Smooth muscle cell (in vitro differentiated cells): ENCODE results near the gene ERN1. TPM values are rescaled to one million over a fixed set of nuclear protein-coding genes. Genes with fewer than 3 reads are reported as not detected.
A peak's percentile ranks its signal among the peaks of the same experiment; 100 is the strongest.

Source experiments
- DNase-seq: peaks from one replicate; lab custom pipeline; 2025; ENCODE audit not compliant: unreplicated experiment; lab: John Stamatoyannopoulos, UW
- H2AFZ ChIP-seq: fragments of 200-600 bp; sonication (generic); 2 replicates; pipeline ENCODE4 v1.6.0; 2016; ENCODE audit warnings: antibody characterized with exemption, low read depth, mild to moderate bottlenecking
- H3F3A ChIP-seq: fragments of 200-600 bp; sonication (generic); 2 replicates; pipeline ENCODE4 v1.6.0; 2017; ENCODE audit warnings: antibody characterized with exemption, low read depth
- H3K27ac ChIP-seq: fragments of 200-600 bp; sonication (generic); 2 replicates; pipeline ENCODE4 v1.5.1; 2016; ENCODE audit warnings: low read depth, mild to moderate bottlenecking
- H3K27me3 ChIP-seq: fragments of 200-600 bp; sonication (generic); 2 replicates; pipeline ENCODE4 v1.6.1; 2016; ENCODE audit warnings: low read depth, mild to moderate bottlenecking
- H3K36me3 ChIP-seq: fragments of 200-600 bp; sonication (generic); 2 replicates; pipeline ENCODE4 v1.5.1; 2016; ENCODE audit warnings: low read depth
- H3K4me1 ChIP-seq: fragments of 200-600 bp; sonication (generic); 2 replicates; pipeline ENCODE4 v1.5.1; 2016; ENCODE audit warnings: low read depth
- H3K4me2 ChIP-seq: fragments of 200-600 bp; sonication (generic); 2 replicates; pipeline ENCODE4 v1.6.0; 2016; ENCODE audit warnings: mild to moderate bottlenecking
- H3K4me3 ChIP-seq: fragments of 200-600 bp; sonication (generic); 2 replicates; pipeline ENCODE4 v1.5.1; 2016; ENCODE audit warnings: mild to moderate bottlenecking
- H3K79me2 ChIP-seq: fragments of 200-600 bp; sonication (generic); 2 replicates; pipeline ENCODE4 v1.6.0; 2016; ENCODE audit warnings: low read depth, mild to moderate bottlenecking
- H3K9ac ChIP-seq: fragments of 200-600 bp; sonication (generic); 2 replicates; pipeline ENCODE4 v1.6.0; 2016; ENCODE audit warnings: low read depth
- H3K9me3 ChIP-seq: fragments of 200-600 bp; sonication (generic); replicated peaks from 2 replicates; pipeline ENCODE4 v1.5.1; 2016; ENCODE audit warnings: low read depth
- H4K20me1 ChIP-seq: fragments of 200-600 bp; sonication (generic); 2 replicates; pipeline ENCODE4 v1.6.0; 2016; ENCODE audit warnings: low read depth
- CTCF ChIP-seq: fragments of 200-600 bp; sonication (generic); IDR thresholded peaks from 2 replicates; pipeline ENCODE4 v1.5.1; 2017; ENCODE audit warnings: borderline replicate concordance, mild to moderate bottlenecking, antibody characterized with exemption; ENCODE audit not compliant: insufficient read depth, poor library complexity, severe bottlenecking
- WGBS: methylation state at CpG from one replicate; pipeline ENCODE4 v1.1.7; 2016; ENCODE audit warnings: low lambda C conversion rate; 5-methylcytosine and 5-hydroxymethylcytosine counted together
- polyA plus RNA-seq: library from polyadenylated mRNA; unstranded; fragments of >200 nt; fragmentation: Nextera tagmentation; extraction: Ambion mirVana; gene quantifications from 2 replicates; pipeline ENCODE4 v1.2.1, GENCODE V29; 2016
- total RNA-seq: library from RNA; depleted of rRNA; stranded (reverse); fragments of >200 nt; gene quantifications from 2 replicates; pipeline ENCODE4 v1.2.3, GENCODE V29; 2014

ERN1 gene
- total and polyA plus RNA-seq, 2 experiments from 2014 or later: 8.6 to 9.0 TPM

- Histone ChIP-seq H3K4me1 (peaks cover 10% of the 10 kb centered on the region), H4K20me1 (peaks cover 10% of the 10 kb centered on the region), H3K27me3 (no peaks in the 10 kb centered on the region), H3K4me3 (peak overlapping the region; percentile 69), H3F3A (peaks cover 22% of the 10 kb centered on the region), H3K79me2 (no peaks in the 10 kb centered on the region), H3K9ac (peak overlapping the region; percentile 87), H2AFZ (no peak overlapping the region), H3K36me3 (peaks cover under 1% of the 10 kb centered on the region), H3K4me2 (peak overlapping the region; percentile 93), H3K9me3 (no peaks in the 10 kb centered on the region), H3K27ac (peak overlapping the region; percentile 93)
- WGBS: 46% methylated on average over 15 of the region's 15 CpGs
- no peak for TF ChIP-seq CTCF
- no peak for DNase-seq
Observed at GRCh38 chr17:64147110-64148016, 17.4 kb upstream of the ERN1 start.

- 2% methylated on average over 34 of the region's 34 CpGs for WGBS
- H3F3A ChIP-seq: peaks cover 22% of the 10 kb centered on the region
- H3K9ac ChIP-seq: peak overlapping the region; percentile 87
- no peaks in the 10 kb centered on the region for H3K27me3 ChIP-seq
- peak overlapping the region; percentile 93 for H3K27ac ChIP-seq
- H3K79me2 ChIP-seq: no peaks in the 10 kb centered on the region
- TF ChIP-seq CTCF: no peak
- peak overlapping the region; percentile 93 for H3K4me2 ChIP-seq
- peak overlapping the region; percentile 69 for H3K4me3 ChIP-seq
- peak; percentile 59 for DNase-seq
- H4K20me1 ChIP-seq: peaks cover 10% of the 10 kb centered on the region
- no peak overlapping the region for H2AFZ ChIP-seq
- no peaks in the 10 kb centered on the region for H3K36me3 ChIP-seq
- peaks cover 10% of the 10 kb centered on the region for H3K4me1 ChIP-seq
- no peaks in the 10 kb centered on the region for H3K9me3 ChIP-seq
Observed at GRCh38 chr17:64146418-64147109, 16.6 kb upstream of the ERN1 start.

GRCh38 chr17:64145751-64146417, 15.9 kb upstream of the ERN1 start:
- no peaks in the 10 kb centered on the region for H3K27me3 ChIP-seq
- peak; percentile 83 for DNase-seq
- 2% methylated on average over 50 of the region's 51 CpGs for whole genome bisulfite sequencing
- H3K9ac ChIP-seq: peak overlapping the region; percentile 87
- peak overlapping the region; percentile 93 for H3K27ac ChIP-seq
- H3K4me2 ChIP-seq: peak overlapping the region; percentile 93
- H2AFZ ChIP-seq: peak overlapping the region; percentile 76
- no peak for TF ChIP-seq CTCF
- H3K9me3 ChIP-seq: no peaks in the 10 kb centered on the region
- H4K20me1 ChIP-seq: peaks cover 10% of the 10 kb centered on the region
- H3K4me3 ChIP-seq: peak overlapping the region; percentile 69
- no peaks in the 10 kb centered on the region for H3K36me3 ChIP-seq
- H3K79me2 ChIP-seq: no peaks in the 10 kb centered on the region
- H3K4me1 ChIP-seq: peaks cover 10% of the 10 kb centered on the region
- peaks cover 22% of the 10 kb centered on the region for H3F3A ChIP-seq
